Measurements from ENCODE around the gene LY6G6D.

LY6G6D gene

GRCh38 chr6:31764198-31764597 is 49.0 kb downstream of the LY6G6D start:
- Mint-ChIP-seq H3K4me1 (peaks cover 4% of the 10 kb centered on the region), H3K36me3 (peaks cover 22% of the 10 kb centered on the region), H3K9me3 (no peaks in the 10 kb centered on the region), H3K27me3 (no peaks in the 10 kb centered on the region), H3K4me3 (no peak overlapping the region), H3K27ac (no peak overlapping the region)
- DNase-seq (ENCODE audit: low spot score in 2 of 2) = no peak
- ATAC-seq (ENCODE audit: low read depth) = no peak

GRCh38 chr6:31765559-31765909 is 50.4 kb downstream of the LY6G6D start:
- H3K36me3 Mint-ChIP-seq = peaks cover 17% of the 10 kb centered on the region
- peaks cover 10% of the 10 kb centered on the region for H3K4me1 Mint-ChIP-seq

GRCh38 chr6:31765910-31766794 is 51.0 kb downstream of the LY6G6D start:
- H3K27me3 Mint-ChIP-seq = no peaks in the 10 kb centered on the region
- DNase-seq (ENCODE audit: low spot score in 2 of 2) (no peak), ATAC-seq (ENCODE audit: low read depth) (no peak)
- H3K27ac Mint-ChIP-seq = no peak overlapping the region
- peaks cover 13% of the 10 kb centered on the region for H3K36me3 Mint-ChIP-seq
- no peaks in the 10 kb centered on the region for H3K9me3 Mint-ChIP-seq
- H3K4me1 Mint-ChIP-seq = peaks cover 10% of the 10 kb centered on the region
- H3K4me3 Mint-ChIP-seq = no peak overlapping the region

More at GRCh38 chr6:31765559-31765909, 50.4 kb downstream of the LY6G6D start:
- no peak for DNase-seq (ENCODE audit: low spot score in 2 of 2)
- no peaks in the 10 kb centered on the region for H3K9me3 Mint-ChIP-seq
- no peak for ATAC-seq (ENCODE audit: low read depth)
- no peak overlapping the region for H3K27ac Mint-ChIP-seq
- H3K4me3 Mint-ChIP-seq = no peak overlapping the region
- no peaks in the 10 kb centered on the region for H3K27me3 Mint-ChIP-seq

GRCh38 chr6:31767096-31767645 is 52.0 kb downstream of the LY6G6D start:
- DNase-seq (ENCODE audit: low spot score in 2 of 2) (no peak), ATAC-seq (ENCODE audit: low read depth) (no peak)
- Mint-ChIP-seq H3K9me3 (no peaks in the 10 kb centered on the region), H3K4me1 (peaks cover 10% of the 10 kb centered on the region), H3K4me3 (no peak overlapping the region), H3K27ac (no peak overlapping the region), H3K27me3 (no peaks in the 10 kb centered on the region), H3K36me3 (peaks cover 9% of the 10 kb centered on the region)

Measured in memory B cell (primary cell).